ENCODE results near the gene TMED4.

GRCh38 chr7:44609829-44610228 is 27.8 kb upstream of the TMED4 start:
- no peak for TF ChIP-seq CTCF (IDR thresholded peaks at IDR 0.05)
- TF ChIP-seq POLR2A (IDR thresholded peaks at IDR 0.05) = no peak

All from Peyer's patch (tissue), 4 donors.